GM12873 (cell line): ENCODE results near the gene P2RY14.

Experiments used
- CTCF ChIP-seq: IDR thresholded peaks from 2 replicates; pipeline ENCODE4 v1.5.1; 2012; ENCODE audit warnings: low read depth, mild to moderate bottlenecking, moderate library complexity, low read length, control low read depth; ENCODE audit not compliant: insufficient read depth; ENCODE audit errors: missing control alignments

Gene P2RY14

GRCh38 chr3:151178208-151178845 lies 100.0 kb downstream of the P2RY14 start:
- no peak for TF ChIP-seq CTCF

- no peak for TF ChIP-seq CTCF
These were observed 102.4 kb downstream of the P2RY14 start for GRCh38 chr3:151175952-151176351.

- TF ChIP-seq CTCF: no peak
These were observed 104.0 kb downstream of the P2RY14 start for GRCh38 chr3:151174351-151174750.

GRCh38 chr3:151171145-151171757 lies 107.1 kb downstream of the P2RY14 start:
- no peak for TF ChIP-seq CTCF

- TF ChIP-seq CTCF: no peak
These were observed 108.9 kb downstream of the P2RY14 start for GRCh38 chr3:151169262-151169947.

GRCh38 chr3:151168269-151169094 lies 109.9 kb downstream of the P2RY14 start:
- TF ChIP-seq CTCF: peak; percentile 87

GRCh38 chr3:151166161-151166560 lies 112.2 kb downstream of the P2RY14 start:
- TF ChIP-seq CTCF: peak; percentile 13
